ENCODE data around the gene NRDC.
A peak's percentile ranks its signal among the peaks of the same experiment; 100 is the strongest.
"Not testable (repeated sequence)": the region's sequence is repeated elsewhere in the genome, so short reads cannot be mapped to it uniquely, and the experiment has no call there.

NRDC gene

GRCh38 chr1:51840743-51841461 is 37.6 kb downstream of the NRDC start:
- DNase-seq (ENCODE audit: low read depth), result peak; percentile 3

GRCh38 chr1:51840182-51840581 is 38.3 kb downstream of the NRDC start:
- DNase-seq (ENCODE audit: low read depth), result no peak

- DNase-seq (ENCODE audit: low read depth), result no peak
Observed at GRCh38 chr1:51839094-51839493, 39.4 kb downstream of the NRDC start.

DNA sequence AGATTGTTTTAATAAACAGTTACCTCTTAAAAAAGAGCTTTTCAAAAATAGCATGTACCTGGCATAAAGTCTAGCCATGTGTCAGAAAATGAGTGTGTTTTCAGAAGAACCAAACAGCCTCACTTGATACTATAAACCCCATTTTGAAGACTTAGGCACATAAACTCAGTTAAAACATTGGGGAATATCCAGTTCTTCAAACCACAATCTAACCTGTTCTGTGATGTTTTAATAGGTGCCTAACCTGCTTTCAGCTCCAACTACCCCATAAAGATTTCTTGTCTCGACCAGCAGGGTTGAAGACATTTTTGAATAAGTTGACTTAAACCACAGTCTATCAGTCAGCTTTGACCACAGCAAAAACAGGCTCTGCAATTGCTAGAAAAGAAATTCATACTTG is 41.3 kb downstream of the NRDC start:
- DNase-seq (ENCODE audit: low read depth), result no peak

GRCh38 chr1:51833700-51834099 is 44.8 kb downstream of the NRDC start:
- DNase-seq (ENCODE audit: low read depth), result peak; percentile 23

DNA sequence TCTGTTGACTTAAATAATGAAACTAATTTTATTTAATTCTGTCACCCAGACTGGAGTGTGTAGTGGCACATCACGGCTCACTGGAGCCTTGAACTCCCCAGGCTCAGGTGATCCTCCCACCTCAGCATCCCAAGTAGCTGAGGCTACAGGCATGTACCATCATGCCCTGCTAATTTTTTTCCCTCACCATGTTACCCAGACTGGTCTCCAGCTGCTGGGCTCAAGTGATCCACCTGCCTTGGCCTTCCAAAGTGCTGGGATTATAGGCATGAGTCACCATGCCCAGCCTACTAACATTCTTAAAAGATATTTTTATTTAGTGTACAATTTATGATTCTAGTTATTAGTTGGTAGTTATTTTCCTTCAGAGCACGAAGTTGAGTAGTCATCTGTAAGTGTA is 49.5 kb downstream of the NRDC start:
- peak; percentile 9 for DNase-seq (ENCODE audit: low read depth)

DNA sequence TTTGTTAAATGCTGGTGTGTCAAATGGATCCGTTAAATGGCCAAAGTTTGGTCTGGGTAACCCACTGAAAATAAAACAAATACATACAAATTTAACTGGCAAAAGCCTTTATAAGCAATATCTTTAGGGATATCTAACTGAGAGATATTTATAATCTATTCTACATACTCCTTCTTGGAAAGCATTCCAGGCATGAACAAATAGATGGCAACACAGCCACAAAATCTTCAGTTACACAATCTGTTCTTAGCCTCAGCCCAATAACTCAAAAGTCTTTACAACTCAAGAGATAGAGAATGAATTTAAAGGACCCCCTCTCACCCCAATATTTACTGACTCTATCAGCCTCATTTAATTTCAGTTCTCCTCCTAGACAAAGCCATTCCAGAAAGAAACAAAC is 58.7 kb downstream of the NRDC start:
- peak; percentile 28 for DNase-seq (ENCODE audit: low read depth)

DNA sequence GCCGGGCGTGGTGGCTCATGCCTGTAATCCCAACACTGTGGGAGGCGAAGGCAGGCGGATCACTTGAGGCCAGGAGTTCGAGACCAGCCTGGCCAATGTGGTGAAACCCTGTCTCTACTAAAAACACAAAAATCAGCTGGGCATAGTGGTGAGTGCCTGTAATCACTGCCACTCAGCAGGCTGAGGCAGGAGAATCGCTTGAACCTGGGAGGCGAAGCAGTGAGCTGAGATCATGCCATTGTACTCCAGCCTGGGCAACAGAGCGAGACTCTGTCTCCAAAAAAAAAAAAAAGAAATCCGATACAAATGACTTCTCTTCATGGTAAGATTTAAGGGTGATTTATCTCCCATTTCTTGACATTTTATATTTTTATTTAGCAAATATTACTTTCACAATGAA is 59.5 kb downstream of the NRDC start:
- DNase-seq (ENCODE audit: low read depth), result not testable (repeated sequence)

DNA sequence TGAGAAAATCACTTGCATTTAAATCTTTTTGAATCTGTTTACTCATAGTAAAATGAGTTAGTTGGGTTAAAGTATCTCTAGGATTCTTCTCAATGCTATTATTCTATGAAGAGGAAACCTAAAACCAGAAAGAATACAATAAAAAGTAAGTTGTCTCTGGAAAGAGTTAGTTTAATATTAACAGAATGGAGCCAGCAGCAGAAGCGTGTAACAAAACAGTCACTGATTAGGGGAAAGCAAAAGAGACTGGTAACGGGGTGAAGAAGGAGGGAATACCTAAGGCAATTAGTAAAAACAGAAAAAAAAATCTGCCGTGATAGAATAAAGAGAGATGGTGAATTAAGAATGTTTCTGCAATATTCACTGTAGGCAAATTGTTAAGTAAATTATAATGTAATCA is 60.0 kb downstream of the NRDC start:
- no peak for DNase-seq (ENCODE audit: low read depth)

GRCh38 chr1:51814513-51814912 is 64.0 kb downstream of the NRDC start:
- no peak for DNase-seq (ENCODE audit: low read depth)

DNA sequence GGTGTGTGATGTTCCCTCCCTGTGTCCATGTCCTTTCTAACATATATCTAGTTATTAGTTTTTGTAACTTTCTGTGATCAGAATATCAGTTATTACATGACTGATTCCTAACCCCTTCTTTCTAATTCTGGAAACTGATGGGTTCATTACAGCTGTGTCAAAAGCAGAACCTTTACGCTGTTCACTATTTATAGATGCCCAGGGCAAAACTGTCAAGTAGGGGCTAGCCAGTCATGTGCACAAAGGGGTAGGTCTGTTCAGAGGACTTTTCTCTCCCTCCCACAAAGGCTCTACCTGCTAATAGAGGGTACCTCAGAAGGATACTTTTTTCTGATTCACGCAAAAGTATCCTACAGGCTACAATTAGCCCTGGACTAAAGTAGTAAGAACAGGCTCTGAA is 79.2 kb downstream of the NRDC start:
- DNase-seq (ENCODE audit: low read depth), result no peak

DNA sequence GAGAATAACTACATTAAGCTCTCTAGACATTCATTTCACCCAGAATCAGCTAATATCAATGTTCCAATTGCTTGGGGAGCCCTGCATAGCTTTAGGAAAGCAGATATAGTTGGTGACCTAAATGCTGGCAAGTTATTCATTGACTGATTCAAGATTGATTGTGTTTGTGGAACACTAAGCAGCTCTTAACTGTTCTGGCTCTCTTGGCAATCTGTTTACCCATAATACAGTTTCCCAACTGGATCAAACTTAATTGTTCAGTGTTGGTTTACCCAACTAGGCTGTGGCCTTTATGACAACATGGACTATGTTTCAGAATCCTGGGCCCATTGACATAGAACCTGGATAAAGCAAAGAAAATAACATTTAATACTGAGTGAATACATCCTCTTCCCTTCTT is 83.7 kb downstream of the NRDC start:
- no peak for DNase-seq (ENCODE audit: low read depth)

DNA sequence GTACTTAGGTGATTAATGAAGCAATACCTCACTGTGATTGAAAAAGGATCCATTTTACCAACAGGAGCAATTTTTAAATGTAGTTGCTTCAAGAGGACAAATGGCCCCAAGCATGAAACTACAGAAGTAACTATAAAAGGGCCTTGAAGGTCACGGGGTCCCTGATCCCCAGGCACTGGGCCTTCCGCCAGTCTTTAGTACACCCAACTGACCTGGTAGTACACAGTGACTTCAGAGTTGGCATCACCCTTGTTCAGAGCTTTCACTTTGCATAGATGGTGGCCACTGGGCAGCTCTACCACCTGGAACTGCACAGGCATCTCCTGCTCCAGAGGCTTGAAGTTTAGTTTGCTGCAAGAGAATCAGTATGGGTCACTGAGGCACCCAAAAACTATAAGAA is 84.3 kb downstream of the NRDC start:
- no peak for DNase-seq (ENCODE audit: low read depth)

DNA sequence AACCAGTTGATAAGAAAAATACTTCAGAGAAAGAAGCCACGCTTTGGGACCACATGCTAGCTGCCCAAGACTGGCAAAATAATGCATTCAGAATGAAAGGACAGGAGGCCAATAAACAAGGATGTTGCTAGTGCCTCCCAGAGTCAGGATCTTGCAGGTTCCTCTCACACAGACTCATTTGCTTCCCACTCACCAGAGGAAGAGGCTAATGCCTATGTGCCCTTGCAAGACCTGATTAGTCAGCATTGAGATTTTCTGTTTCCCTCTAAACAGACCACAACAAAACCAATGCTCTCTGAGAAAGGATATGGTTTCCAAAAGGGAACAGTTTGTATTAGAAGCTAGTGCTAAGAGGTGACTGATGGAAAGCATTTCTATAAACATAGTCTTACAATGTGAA is 85.7 kb downstream of the NRDC start:
- peak; percentile 47 for DNase-seq (ENCODE audit: low read depth)

- no peak for DNase-seq (ENCODE audit: low read depth)
Observed at GRCh38 chr1:51791888-51792287, 86.6 kb downstream of the NRDC start.

DNA sequence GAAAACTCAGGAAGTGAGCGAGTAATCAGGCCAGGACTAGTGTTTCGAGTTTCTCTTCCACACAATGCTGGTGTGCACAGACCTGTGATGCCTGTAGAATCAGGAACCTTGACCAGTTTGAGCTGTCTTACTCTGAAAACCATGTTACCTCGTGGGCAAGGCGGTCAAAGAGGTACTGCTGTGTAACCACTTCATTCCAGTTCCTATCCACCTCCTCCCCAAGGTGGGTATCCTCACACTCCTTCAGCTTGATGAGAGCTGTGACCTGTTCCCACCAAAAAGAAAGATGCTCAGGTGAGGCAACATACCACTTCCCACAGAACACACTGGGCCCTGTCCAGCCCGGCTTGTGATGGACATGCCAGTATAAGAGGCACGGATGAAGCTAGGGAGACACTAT is 88.1 kb downstream of the NRDC start:
- no peak for DNase-seq (ENCODE audit: low read depth)

DNA sequence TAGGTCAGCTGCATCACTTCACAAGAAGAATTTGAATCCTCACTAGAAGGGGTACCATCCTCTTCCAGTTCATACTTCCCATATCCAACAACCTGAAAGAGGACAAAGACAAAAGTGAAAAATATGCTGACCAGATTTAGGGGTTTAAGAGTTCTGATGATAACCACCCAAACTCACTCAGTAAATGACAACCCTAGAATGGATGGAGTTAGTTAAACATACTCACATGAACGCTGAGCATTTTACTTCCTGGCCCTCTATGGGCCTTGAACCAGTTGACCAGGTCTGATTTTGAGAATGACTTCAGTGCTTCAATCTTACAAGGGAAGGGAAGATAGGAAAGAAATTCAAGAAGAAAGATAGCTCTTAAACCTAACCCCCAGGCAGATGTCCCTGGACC is 89.2 kb downstream of the NRDC start:
- DNase-seq (ENCODE audit: low read depth), result no peak

DNA sequence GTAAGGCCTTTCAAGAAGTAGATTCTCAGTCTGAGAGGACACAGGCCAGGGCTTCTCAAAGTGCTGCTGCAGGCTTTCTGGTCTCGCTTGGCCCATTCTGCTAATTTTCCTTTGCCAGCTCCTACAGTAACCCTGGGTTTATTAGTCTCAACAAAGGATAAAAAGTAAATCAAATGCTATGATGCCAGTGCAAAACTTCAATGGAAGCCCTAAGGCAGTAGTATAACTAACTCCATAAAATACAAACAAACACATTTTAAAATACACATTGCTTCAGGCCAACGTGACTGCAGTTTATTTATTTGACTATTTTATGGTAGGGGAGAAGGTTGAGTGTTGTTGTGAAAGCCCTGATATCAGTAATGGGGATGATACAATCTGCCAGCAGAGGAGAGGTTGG is 89.6 kb downstream of the NRDC start:
- no peak for DNase-seq (ENCODE audit: low read depth)

DNA sequence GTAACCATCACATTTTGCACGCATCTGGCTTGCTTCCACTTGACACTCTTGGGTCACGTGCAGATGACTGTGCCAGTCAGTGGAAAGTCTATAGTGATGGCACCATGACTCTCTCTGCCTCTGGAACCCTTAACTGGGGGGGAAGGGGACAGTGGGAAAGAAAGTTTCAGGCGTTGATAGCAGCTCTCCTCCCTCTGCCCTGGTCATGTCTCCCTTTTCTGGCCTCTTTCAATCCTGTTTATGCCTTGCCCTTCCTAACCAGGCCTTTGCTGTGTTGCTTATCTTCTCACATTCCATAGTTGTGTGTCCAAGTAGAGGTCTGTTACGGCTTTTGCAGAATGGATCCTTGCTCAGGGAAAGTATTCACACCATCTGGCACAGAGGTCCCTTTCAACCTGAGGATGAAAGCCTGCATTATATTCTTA is 93.5 kb downstream of the NRDC start:
- DNase-seq (ENCODE audit: low read depth), result no peak

- no peak for DNase-seq (ENCODE audit: low read depth)
Observed at GRCh38 chr1:51780927-51781326, 97.6 kb downstream of the NRDC start.

DNA sequence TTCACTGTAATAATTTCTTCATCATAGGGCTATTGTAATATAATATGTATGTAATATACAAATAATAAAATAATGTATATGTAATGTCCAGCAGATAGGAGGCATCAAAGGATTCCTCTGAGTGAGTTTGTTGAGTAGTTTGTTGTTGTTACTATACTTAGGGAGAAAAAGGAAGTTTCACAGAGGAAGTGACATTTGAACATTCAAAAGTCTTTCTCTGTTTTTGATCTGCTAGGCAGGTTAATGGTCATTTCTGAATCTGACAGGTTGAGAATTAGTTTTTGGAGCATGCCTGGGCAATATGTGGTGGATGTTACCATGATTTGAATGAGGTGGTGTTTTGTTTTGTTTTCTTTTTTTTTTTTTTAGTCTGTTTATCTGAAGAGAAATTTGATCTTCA is 102.1 kb downstream of the NRDC start:
- DNase-seq (ENCODE audit: low read depth), result no peak

- DNase-seq (ENCODE audit: low read depth), result peak; percentile 75
Observed at GRCh38 chr1:51768971-51769588, 109.4 kb downstream of the NRDC start.

- no peak for DNase-seq (ENCODE audit: low read depth)
Observed at GRCh38 chr1:51761351-51761750, 117.2 kb downstream of the NRDC start.

DNA sequence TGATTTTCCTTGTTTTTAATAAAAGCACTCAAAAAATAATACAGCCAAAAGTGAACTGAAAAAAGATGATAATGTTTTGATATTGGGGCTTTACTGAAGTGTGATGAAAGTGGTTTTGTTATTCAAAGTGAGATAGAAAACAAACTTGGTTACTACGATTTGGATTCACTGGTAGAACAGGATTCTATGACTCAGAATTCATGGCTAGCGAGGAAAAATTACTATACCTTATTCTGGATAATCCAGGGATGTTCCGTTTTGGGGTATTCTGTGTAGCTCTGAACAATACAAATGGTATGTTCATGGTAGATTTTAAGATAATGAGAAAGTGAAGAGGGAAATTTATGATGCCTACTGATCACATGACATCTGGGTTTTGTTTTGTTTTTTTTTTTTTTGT is 117.7 kb downstream of the NRDC start:
- peak; percentile 27 for DNase-seq (ENCODE audit: low read depth)
